Endothelial cell of umbilical vein (primary cell): ENCODE measurements around the gene PRKAG1. TPM values are rescaled to one million over a fixed set of nuclear protein-coding genes. Genes with fewer than 3 reads are reported as not detected.

Experiments used
- BruUV-seq: library from RNA; stranded (reverse); fragments of 400-500 nt; replicated peaks from 2 replicates; lab custom pipeline; 2021; lab: Mats Ljungman, UMichigan
- CTCF ChIA-PET: fragments of 300-600, 350-600 bp; sonication (Branson Sonifier 250); formaldehyde crosslinking; loops from one replicate; lab custom pipeline; 2021; ENCODE audit warnings: antibody characterized with exemption, inconsistent platforms; lab: Charles Lee
- POLR2A ChIA-PET: fragments of 300-600, 350-600 bp; sonication (Branson Sonifier 250); formaldehyde crosslinking; loops from one replicate; lab custom pipeline; 2021; ENCODE audit warnings: antibody characterized with exemption, inconsistent platforms; lab: Charles Lee
- DNase-seq: peaks from one replicate; pipeline ENCODE4 v3.0.0-alpha.2; 2011; ENCODE audit warnings: low read depth, low spot score
- FAIRE-seq: peaks from 2 replicates; lab custom pipeline; 2011; peaks lifted over from hg19 to GRCh38; lab: Jason Lieb, UNC
- H2AFZ ChIP-seq: 2 replicates; pipeline ENCODE4 v1.6.0; 2012; ENCODE audit warnings: low read depth, low read length, control low read depth, inconsistent platforms
- H3K27ac ChIP-seq: 2 replicates; pipeline ENCODE4 v1.5.1; 2011; ENCODE audit warnings: low read depth, mild to moderate bottlenecking, control low read depth, low read length, moderate library complexity; ENCODE audit not compliant: insufficient read depth
- H3K27me3 ChIP-seq, 2 experiments: 2 replicates each; pipeline versions ENCODE4 v1.6.0 to v1.6.1; 2011; ENCODE audit warnings: low read length in 2 of 2, mixed read lengths in 1 of 2; ENCODE audit not compliant: control insufficient read depth in 2 of 2, insufficient read depth in 2 of 2
- H3K36me3 ChIP-seq, 2 experiments: 2 replicates in 1 of 2; 3 replicates in 1 of 2; pipeline ENCODE4 v1.5.1; 2011; ENCODE audit warnings: low read length in 2 of 2, mild to moderate bottlenecking in 1 of 2, moderate library complexity in 1 of 2; ENCODE audit not compliant: control insufficient read depth in 2 of 2, insufficient read depth in 2 of 2; ENCODE audit errors: extremely low read depth in 1 of 2
- H3K4me1 ChIP-seq: 3 replicates; pipeline ENCODE4 v1.5.1; 2011; ENCODE audit warnings: mild to moderate bottlenecking, low read length; ENCODE audit not compliant: control insufficient read depth, insufficient read depth; ENCODE audit errors: extremely low read depth
- H3K4me2 ChIP-seq: 2 replicates; pipeline ENCODE4 v1.6.1; 2011; ENCODE audit warnings: low read length, control low read depth, mixed read lengths; ENCODE audit not compliant: insufficient read depth
- H3K4me3 ChIP-seq, 3 experiments: fragments of 200-600 bp in 1 of 3; sonication (generic), shearing (Covaris generic) in 1 of 3; replicated peaks in 1 of 3; 2 replicates each; pipeline ENCODE4 v1.5.1; 2011 to 2016; ENCODE audit warnings: control low read depth in 3 of 3, low read length in 3 of 3, mild to moderate bottlenecking in 2 of 3, inconsistent platforms in 1 of 3, low read depth in 1 of 3, moderate library complexity in 1 of 3; ENCODE audit not compliant: insufficient read depth in 1 of 3
- H3K79me2 ChIP-seq: 2 replicates; pipeline ENCODE4 v1.6.0; 2012; ENCODE audit warnings: low read length, inconsistent platforms; ENCODE audit not compliant: control insufficient read depth, insufficient read depth
- H3K9ac ChIP-seq: replicated peaks from 2 replicates; pipeline ENCODE3; 2011; ENCODE audit warnings: low read length, control low read depth; ENCODE audit not compliant: insufficient read depth; ENCODE audit errors: extremely low read depth
- H3K9me1 ChIP-seq: replicated peaks from 3 replicates; pipeline ENCODE4 v1.6.0; 2011; ENCODE audit warnings: mild to moderate bottlenecking, low read length; ENCODE audit not compliant: control insufficient read depth, insufficient read depth; ENCODE audit errors: extremely low read depth
- H3K9me3 ChIP-seq: replicated peaks from 2 replicates; pipeline ENCODE4 v1.5.1; 2012; ENCODE audit warnings: low read length, inconsistent platforms; ENCODE audit not compliant: control insufficient read depth, insufficient read depth
- H4K20me1 ChIP-seq: replicated peaks from 2 replicates; pipeline ENCODE3; 2011; ENCODE audit warnings: mild to moderate bottlenecking, low read length; ENCODE audit not compliant: control insufficient read depth, insufficient read depth; ENCODE audit errors: extremely low read depth
- EZH2 ChIP-seq: IDR thresholded peaks from 2 replicates; pipeline ENCODE4 v1.6.1; 2012; ENCODE audit warnings: borderline replicate concordance, low read depth, mild to moderate bottlenecking, moderate library complexity, low read length, inconsistent platforms; ENCODE audit not compliant: severe bottlenecking
- dilution Hi-C: fragments of 300-500 bp; cut with MboI; formaldehyde crosslinking; loops from one replicate; pipeline ENCODE4 v1.15.0; 2019; ENCODE audit warnings: low sequenced_read_pairs; ENCODE audit not compliant: extremely low pct_ligation_motif_present
- intact Hi-C: fragments of 100-400 bp; cut with micrococcal nuclease; formaldehyde crosslinking; loops from one replicate; pipeline ENCODE4 v1.10.0; 2022
- polyA plus RNA-seq, 4 experiments: library from polyadenylated mRNA; depleted of rRNA in 3 of 4; stranded (reverse) in 3 of 4; unstranded in 1 of 4; fragments of >200 nt; gene quantifications; 2 replicates each; pipeline versions ENCODE4 v1.2.1 to v1.2.3, GENCODE V29; 2011 to 2012; ENCODE audit warnings: missing spikeins in 1 of 4
- total RNA-seq: library from RNA; stranded (reverse); gene quantifications from 2 replicates; pipeline ENCODE4 v1.2.3, GENCODE V29; 2021
- TF ChIP-seq, protein P1 (sequence below): IDR thresholded peaks from 2 replicates; pipeline ENCODE4 v1.6.1; 2011; ENCODE audit not compliant: insufficient read depth, insufficient read length
- TF ChIP-seq, protein P2 (sequence below), 2 donors: IDR thresholded peaks; 1 replicate in 1 of 2; 2 replicates in 1 of 2; pipeline ENCODE4 v1.5.1; 2011; ENCODE audit warnings: low read length in 2 of 2, mild to moderate bottlenecking in 2 of 2, moderate library complexity in 2 of 2, control low read depth in 1 of 2, inconsistent platforms in 1 of 2, low read depth in 1 of 2; ENCODE audit not compliant: insufficient read depth in 1 of 2; ENCODE audit errors: extremely low read depth in 1 of 2

Gene PRKAG1
- total and polyA plus RNA-seq, 2 donors (not counting 3 experiments of a cell fraction or from before 2014, with no cell fraction given), result 52.1 to 54.9 TPM

DNA sequence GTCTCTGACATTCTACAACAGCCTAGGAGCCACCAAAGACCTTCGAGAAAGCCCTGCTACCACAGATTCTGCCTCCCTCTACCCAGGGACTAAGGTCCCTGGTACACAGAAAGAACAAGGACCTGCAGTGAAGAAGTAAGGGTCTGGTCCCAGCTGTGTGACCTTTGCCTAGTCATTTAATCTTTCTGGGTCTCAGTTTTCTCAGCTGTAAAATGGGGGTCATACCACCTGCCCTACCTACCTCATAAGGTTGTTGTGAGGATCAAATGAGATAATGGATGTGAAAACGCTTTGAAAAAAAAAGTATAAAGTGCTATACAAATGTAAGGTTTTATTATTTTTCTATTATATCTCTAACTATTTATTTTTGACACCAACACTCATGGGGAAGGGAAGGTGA lies 5.2 kb upstream of the PRKAG1 start:
- POLR2A ChIA-PET, result no interaction called here
- intact Hi-C loops (no loop called here), dilution Hi-C loops (no loop called here)
- Histone ChIP-seq H3K9me1 (no peaks in the 10 kb centered on the region), H3K9ac (no peak overlapping the region), H4K20me1 (no peaks in the 10 kb centered on the region), H3K4me3 (no peak overlapping the region), H3K27me3 (no peaks in the 10 kb centered on the region), H2AFZ (no peak overlapping the region), H3K9me3 (no peaks in the 10 kb centered on the region), H3K27ac (no peak overlapping the region), H3K79me2 (no peaks in the 10 kb centered on the region), H3K36me3 (peaks cover 26 to 55% of the 10 kb centered on the region in 2 experiments), H3K4me2 (no peak overlapping the region), H3K4me1 (peaks cover 7% of the 10 kb centered on the region)
- BruUV-seq, result no TSS peak
- no peak for FAIRE-seq
- CTCF ChIA-PET, result interaction anchor here (2.0 to 2.8 kb wide), 2 partner anchors 20 to 27 kb away, joined by 7 to 11 read pairs; no protein-coding TSS in a partner anchor
- DNase-seq, result no peak
- TF ChIP-seq, protein P1, sequence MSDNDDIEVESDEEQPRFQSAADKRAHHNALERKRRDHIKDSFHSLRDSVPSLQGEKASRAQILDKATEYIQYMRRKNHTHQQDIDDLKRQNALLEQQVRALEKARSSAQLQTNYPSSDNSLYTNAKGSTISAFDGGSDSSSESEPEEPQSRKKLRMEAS, result no peak
- TF ChIP-seq, protein P2, sequence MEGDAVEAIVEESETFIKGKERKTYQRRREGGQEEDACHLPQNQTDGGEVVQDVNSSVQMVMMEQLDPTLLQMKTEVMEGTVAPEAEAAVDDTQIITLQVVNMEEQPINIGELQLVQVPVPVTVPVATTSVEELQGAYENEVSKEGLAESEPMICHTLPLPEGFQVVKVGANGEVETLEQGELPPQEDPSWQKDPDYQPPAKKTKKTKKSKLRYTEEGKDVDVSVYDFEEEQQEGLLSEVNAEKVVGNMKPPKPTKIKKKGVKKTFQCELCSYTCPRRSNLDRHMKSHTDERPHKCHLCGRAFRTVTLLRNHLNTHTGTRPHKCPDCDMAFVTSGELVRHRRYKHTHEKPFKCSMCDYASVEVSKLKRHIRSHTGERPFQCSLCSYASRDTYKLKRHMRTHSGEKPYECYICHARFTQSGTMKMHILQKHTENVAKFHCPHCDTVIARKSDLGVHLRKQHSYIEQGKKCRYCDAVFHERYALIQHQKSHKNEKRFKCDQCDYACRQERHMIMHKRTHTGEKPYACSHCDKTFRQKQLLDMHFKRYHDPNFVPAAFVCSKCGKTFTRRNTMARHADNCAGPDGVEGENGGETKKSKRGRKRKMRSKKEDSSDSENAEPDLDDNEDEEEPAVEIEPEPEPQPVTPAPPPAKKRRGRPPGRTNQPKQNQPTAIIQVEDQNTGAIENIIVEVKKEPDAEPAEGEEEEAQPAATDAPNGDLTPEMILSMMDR (IDR thresholded peaks at IDR 0.05; ENCODE audit: extremely low read depth in 1 of 2, insufficient read depth in 1 of 2, low read depth in 1 of 2, low read length in 2 of 2), result no peak
- TF ChIP-seq EZH2, result no peak

DNA sequence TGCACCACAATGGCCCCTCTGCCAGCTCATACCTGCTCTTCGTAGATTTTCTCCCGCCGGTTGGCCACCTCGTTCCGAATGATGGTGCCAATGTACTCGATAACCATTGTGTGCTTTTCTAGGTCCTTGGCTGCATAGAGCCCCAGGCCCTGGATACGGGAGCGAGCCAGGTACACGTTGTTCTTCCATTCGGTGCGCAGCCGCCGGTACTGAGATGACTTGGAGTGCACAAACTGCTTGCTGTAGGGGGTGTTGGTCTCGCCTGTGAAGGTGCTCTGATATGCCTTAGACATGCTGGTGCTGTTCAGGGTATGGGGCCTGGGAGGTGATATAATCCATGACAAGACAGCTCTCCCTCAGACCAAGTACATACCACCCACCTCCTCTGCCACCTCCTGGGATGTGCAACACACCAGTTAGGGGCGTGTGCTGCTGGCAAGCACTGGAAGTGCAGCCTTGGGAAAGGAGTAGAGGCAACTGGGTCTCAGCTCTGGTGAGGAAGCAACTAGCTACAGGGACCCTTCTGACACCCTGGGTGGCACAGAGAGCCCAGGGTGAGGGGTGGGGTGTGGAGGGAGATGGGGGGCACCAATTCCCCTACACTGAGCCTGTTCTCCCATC lies 4.1 kb upstream of the PRKAG1 start:
- Histone ChIP-seq H3K36me3 (peaks cover 21 to 43% of the 10 kb centered on the region in 2 experiments), H3K79me2 (peaks cover 3% of the 10 kb centered on the region), H2AFZ (no peak overlapping the region), H4K20me1 (no peaks in the 10 kb centered on the region), H3K27ac (no peak overlapping the region), H3K4me3 (no peak overlapping the region), H3K4me1 (peaks cover 11% of the 10 kb centered on the region), H3K9ac (no peak overlapping the region), H3K4me2 (no peak overlapping the region), H3K9me3 (no peaks in the 10 kb centered on the region), H3K9me1 (no peaks in the 10 kb centered on the region), H3K27me3 (no peaks in the 10 kb centered on the region)
- ChIA-PET POLR2A (no interaction called here), CTCF (interaction anchor here (1.0 to 3.3 kb wide), 4 partner anchors 21 to 26 kb away, joined by 3 to 16 read pairs (median 7); no protein-coding TSS in a partner anchor)
- no peak for FAIRE-seq
- TF ChIP-seq, protein P2 (IDR thresholded peaks at IDR 0.05; ENCODE audit: extremely low read depth in 1 of 2, insufficient read depth in 1 of 2, low read depth in 1 of 2, low read length in 2 of 2), result no peak
- intact Hi-C loops, result no loop called here
- dilution Hi-C loops, result no loop called here
- no TSS peak for BruUV-seq
- DNase-seq, result no peak
